HG03460 (cell line): ENCODE data around the gene TNIK.

Source experiments
- ATAC-seq: cut with Tn5 transposase; IDR thresholded peaks from one replicate; pipeline ENCODE4 v1.9.1; 2021; ENCODE audit not compliant: unreplicated experiment

TNIK gene

GRCh38 chr3:171459942-171460724, at the start of gene TNIK:
Gene TNIK (minus strand): TSS chr3:171460405. CDS start chr3:171460063, 342 bp downstream.
- ATAC-seq = peak; percentile 81

DNA sequence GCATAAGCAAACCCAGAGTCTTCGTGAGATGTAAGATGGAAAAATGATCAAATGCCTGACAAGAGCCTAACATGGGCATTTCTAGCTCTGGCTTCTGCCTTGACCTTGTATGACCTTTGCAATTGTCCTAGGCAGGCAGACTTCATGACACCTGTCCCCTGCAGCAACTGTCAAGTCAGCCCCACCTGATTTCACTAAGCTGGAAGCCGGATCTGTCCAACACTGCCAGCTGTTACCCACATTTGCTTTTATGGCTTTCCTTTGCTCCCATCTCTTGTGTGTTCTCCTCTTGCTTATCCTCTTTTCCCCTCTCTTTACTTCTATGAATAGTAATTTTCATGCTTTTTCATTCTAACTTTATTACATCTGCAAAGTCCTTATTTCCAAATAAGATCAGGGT, 48.5 kb upstream of the TNIK start:
- no peak for ATAC-seq

GRCh38 chr3:171508206-171508605, 48.0 kb upstream of the TNIK start:
- ATAC-seq = no peak

DNA sequence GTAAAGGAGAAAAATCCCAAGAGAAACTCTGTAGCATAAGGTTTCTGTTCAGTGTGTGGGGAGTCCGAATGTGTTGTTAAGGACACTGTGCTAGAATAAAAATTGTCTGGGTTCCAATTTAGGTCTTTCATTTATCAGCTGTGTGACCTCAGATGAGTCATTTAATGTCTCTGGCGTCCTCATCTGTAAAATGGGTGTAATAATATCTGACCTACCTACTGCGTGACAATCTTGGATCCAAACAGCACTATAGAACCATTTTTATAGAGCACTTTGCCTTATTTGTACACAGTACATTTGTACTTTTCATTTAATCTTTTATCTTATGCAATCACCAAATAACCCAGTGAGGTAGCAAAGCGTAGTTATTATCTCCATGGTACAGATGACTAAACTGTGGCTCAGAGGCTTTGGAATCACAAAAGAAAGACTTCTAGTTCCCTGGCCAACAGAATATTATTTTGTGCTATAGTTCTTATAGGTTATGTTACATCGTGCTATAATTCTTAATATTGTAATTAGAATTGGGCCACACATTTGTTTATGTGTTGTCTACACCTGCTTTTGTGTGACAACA, 46.6 kb upstream of the TNIK start:
- no peak for ATAC-seq

GRCh38 chr3:171505822-171506333, 45.7 kb upstream of the TNIK start:
- ATAC-seq = no peak

DNA sequence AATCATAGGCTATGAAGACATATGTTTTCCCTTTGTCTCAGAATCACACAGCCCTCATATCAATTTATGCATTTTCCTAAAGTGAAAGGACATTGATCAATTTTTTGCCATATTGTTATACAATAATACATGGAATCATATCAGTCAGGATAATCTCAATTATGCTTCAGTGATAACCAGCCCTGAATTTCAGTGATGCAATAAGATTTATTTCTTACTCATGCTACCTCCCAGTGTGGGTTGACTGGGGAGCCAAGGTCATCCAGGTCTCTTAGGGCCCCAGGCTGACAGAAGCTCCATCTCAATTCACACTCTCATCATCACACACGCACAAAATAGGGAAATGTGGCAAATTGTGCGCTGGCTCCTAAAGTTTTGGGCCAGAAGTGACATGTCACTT, 44.2 kb upstream of the TNIK start:
- ATAC-seq = no peak

GRCh38 chr3:171503817-171504216, 43.6 kb upstream of the TNIK start:
- ATAC-seq = no peak

DNA sequence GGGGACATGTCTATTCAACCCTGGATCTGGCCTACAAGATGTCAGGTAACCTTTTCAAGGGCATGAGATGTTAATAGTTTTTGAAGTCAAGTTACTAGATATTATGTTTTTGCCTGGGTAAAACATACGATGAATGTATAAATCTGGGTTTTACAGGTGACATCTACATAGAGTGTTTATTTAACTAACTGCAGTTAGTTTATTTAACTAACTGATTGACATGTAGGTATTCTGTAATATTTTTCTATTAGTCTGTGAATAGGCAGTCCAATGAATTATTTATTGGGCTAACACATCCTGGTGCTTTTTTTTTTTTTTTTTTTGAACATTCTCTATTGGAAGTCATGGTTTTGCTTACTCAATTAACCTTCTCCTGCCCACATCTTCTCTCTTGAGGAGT, 38.7 kb upstream of the TNIK start:
- no peak for ATAC-seq

- ATAC-seq = no peak
Measured at GRCh38 chr3:171497468-171497867, 37.3 kb upstream of the TNIK start.

- no peak for ATAC-seq
Measured at GRCh38 chr3:171495413-171495812, 35.2 kb upstream of the TNIK start.

DNA sequence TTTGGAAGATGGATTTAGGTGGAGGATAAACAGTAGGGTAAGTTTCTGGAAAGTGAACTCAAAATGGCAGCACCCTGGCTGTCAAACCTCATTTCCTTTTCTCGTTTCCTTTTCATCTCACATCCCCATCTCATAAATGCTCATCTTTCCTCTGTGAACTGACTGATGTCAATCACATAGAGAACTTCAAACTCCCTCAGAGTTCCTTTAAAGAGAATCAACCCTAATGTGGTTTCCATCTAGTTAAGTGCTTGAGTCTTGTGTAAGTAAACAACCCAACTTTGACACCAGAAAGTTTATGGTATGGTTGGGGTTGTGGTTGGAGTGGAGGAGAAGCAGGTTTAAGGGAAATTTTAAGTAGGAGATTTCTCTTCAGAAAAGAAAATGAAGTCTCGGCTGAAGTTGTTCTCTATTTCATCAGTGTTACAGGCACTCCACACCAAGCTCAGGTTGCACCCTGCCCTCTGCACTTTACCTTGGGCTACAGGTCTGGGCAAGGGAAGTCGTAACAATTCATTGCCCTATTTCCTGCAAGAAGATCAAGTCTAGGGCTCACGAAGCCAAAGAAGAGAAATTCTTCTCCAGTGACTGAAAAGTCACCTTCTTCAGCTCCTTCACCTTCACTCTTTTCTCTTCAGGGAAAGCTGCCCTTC, 34.4 kb upstream of the TNIK start:
- ATAC-seq = no peak

DNA sequence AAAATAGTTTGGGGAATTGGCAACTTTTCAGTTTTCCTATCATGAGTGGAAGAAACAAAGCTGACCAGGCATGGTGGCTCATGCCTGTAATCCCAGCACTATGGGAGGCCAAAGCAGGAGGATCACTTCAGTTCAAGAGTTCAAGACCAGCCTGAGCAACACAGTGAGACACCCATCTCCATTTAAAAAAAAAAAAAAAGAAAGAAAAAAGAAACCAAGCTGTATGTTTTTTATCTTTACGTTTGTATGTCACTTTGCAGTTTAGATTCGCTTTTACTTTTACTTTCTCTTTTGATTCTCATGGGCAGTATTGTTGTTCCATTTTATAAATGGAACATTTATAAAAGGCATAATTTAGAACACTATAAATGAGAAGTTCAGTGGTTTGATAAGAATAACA, 31.2 kb upstream of the TNIK start:
- ATAC-seq = no peak

GRCh38 chr3:171490901-171491300, 30.7 kb upstream of the TNIK start:
- ATAC-seq = no peak

GRCh38 chr3:171489348-171489747, 29.1 kb upstream of the TNIK start:
- ATAC-seq = no peak

- no peak for ATAC-seq
Measured at GRCh38 chr3:171488479-171488878, 28.3 kb upstream of the TNIK start.

GRCh38 chr3:171487382-171487781, 27.2 kb upstream of the TNIK start:
- ATAC-seq = no peak

- no peak for ATAC-seq
Measured at GRCh38 chr3:171485338-171485737, 25.1 kb upstream of the TNIK start.

- no peak for ATAC-seq
Measured at GRCh38 chr3:171481011-171481410, 20.8 kb upstream of the TNIK start.

GRCh38 chr3:171480526-171480925, 20.3 kb upstream of the TNIK start:
- no peak for ATAC-seq

- ATAC-seq = no peak
Measured at GRCh38 chr3:171476532-171477102, 16.4 kb upstream of the TNIK start.

- ATAC-seq = no peak
Measured at GRCh38 chr3:171472552-171472951, 12.3 kb upstream of the TNIK start.
